Measurements from ENCODE around the gene RPS15A. TPM values are rescaled to one million over a fixed set of nuclear protein-coding genes. Genes with fewer than 3 reads are reported as not detected.

RPS15A gene
- total RNA-seq, 4 donors from 2014 or later = 2,145 to 6,532 (median 4,433) TPM

- DNase-seq = no peak
- Histone ChIP-seq H3K4me1 (no peaks in the 10 kb centered on the region), H3K4me3 (no peak overlapping the region), H3K27ac (no peak overlapping the region), H3K36me3 (no peaks in the 10 kb centered on the region), H3K9me3 (no peaks in the 10 kb centered on the region), H3K27me3 (no peaks in the 10 kb centered on the region)
- TF ChIP-seq POLR2A (IDR thresholded peaks at IDR 0.05) (no peak), CTCF (IDR thresholded peaks at IDR 0.05) (no peak)
- intact Hi-C loops (cut with DNase I; ENCODE audit: low total_unique reads) = no loop called here
Measured at GRCh38 chr16:18802767-18803343, 12.7 kb upstream of the RPS15A start.

GRCh38 chr16:18801145-18801972, 11.2 kb upstream of the RPS15A start, which contains the start of gene ARL6IP1:
Gene ARL6IP1, minus strand, starts transcription at chr16:18801549. Its CDS starts 83 bp downstream, at chr16:18801466.
- Histone ChIP-seq H3K4me1 (no peaks in the 10 kb centered on the region), H3K9me3 (no peaks in the 10 kb centered on the region), H3K27me3 (no peaks in the 10 kb centered on the region), H3K27ac (peak within 1 kb of the TSS; percentile 89 to 90), H3K4me3 (peak within 1 kb of the TSS; percentile 67 to 100), H3K36me3 (no peaks in the 10 kb centered on the region)
- peak; percentile 99 for DNase-seq
- intact Hi-C loops (cut with DNase I; ENCODE audit: low total_unique reads) = no loop called here
- peak; percentile 97 to 99 for TF ChIP-seq POLR2A (IDR thresholded peaks at IDR 0.05)
- peak; percentile 92 to 97 (median 94) for TF ChIP-seq CTCF (IDR thresholded peaks at IDR 0.05)

- no peak for DNase-seq
- TF ChIP-seq POLR2A (IDR thresholded peaks at IDR 0.05) (no peak), CTCF (IDR thresholded peaks at IDR 0.05) (no peak)
- Histone ChIP-seq H3K4me3 (peak overlapping the region; percentile 67 to 100), H3K27me3 (no peaks in the 10 kb centered on the region), H3K4me1 (no peaks in the 10 kb centered on the region), H3K9me3 (no peaks in the 10 kb centered on the region), H3K36me3 (no peaks in the 10 kb centered on the region), H3K27ac (peak overlapping the region; percentile 65 to 90)
- intact Hi-C loops (cut with DNase I; ENCODE audit: low total_unique reads) = no loop called here
Measured at GRCh38 chr16:18800775-18801144, 10.6 kb upstream of the RPS15A start.

GRCh38 chr16:18800293-18800692, 10.2 kb upstream of the RPS15A start:
- no peak for TF ChIP-seq POLR2A (IDR thresholded peaks at IDR 0.05)
- no peak for TF ChIP-seq CTCF (IDR thresholded peaks at IDR 0.05)
- H3K4me3 ChIP-seq = peak overlapping the region; percentile 67 to 100
- H3K4me1 ChIP-seq = no peaks in the 10 kb centered on the region
- no peaks in the 10 kb centered on the region for H3K27me3 ChIP-seq
- H3K36me3 ChIP-seq = no peaks in the 10 kb centered on the region
- intact Hi-C loops (cut with DNase I; ENCODE audit: low total_unique reads) = no loop called here
- peak overlapping the region in 1 of 2 donors; percentile 65 for H3K27ac ChIP-seq
- no peaks in the 10 kb centered on the region for H3K9me3 ChIP-seq
- DNase-seq = no peak

- Histone ChIP-seq H3K9me3 (no peaks in the 10 kb centered on the region), H3K36me3 (no peaks in the 10 kb centered on the region), H3K4me3 (no peak overlapping the region), H3K27ac (no peak overlapping the region), H3K4me1 (no peaks in the 10 kb centered on the region), H3K27me3 (no peaks in the 10 kb centered on the region)
- intact Hi-C loops (cut with DNase I; ENCODE audit: low total_unique reads) = no loop called here
- DNase-seq = no peak
- TF ChIP-seq POLR2A (IDR thresholded peaks at IDR 0.05) (no peak), CTCF (IDR thresholded peaks at IDR 0.05) (no peak)
Measured at GRCh38 chr16:18799500-18799899, 9.4 kb upstream of the RPS15A start.
